Subcutaneous preadipocyte (primary cell): ENCODE results near the gene LTB4R2. TPM values are rescaled to one million over a fixed set of nuclear protein-coding genes. Genes with fewer than 3 reads are reported as not detected.

ENCODE experiments used
- small RNA-seq: library from RNA; depleted of rRNA; stranded (forward); fragments of <200 nt; gene quantifications from one replicate; pipeline ENCODE3, GENCODE V24; 2012
- total RNA-seq: library from RNA; depleted of rRNA; stranded (reverse); fragments of >200 nt; gene quantifications from 2 replicates; pipeline ENCODE4 v1.2.3, GENCODE V29; 2012

LTB4R2 gene, protein sequence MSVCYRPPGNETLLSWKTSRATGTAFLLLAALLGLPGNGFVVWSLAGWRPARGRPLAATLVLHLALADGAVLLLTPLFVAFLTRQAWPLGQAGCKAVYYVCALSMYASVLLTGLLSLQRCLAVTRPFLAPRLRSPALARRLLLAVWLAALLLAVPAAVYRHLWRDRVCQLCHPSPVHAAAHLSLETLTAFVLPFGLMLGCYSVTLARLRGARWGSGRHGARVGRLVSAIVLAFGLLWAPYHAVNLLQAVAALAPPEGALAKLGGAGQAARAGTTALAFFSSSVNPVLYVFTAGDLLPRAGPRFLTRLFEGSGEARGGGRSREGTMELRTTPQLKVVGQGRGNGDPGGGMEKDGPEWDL
- total RNA-seq, result 5.3 and 5.5 TPM in 2 replicates

GRCh38 chr14:24309538-24310264 is at the start of gene LTB4R2:
Gene LTB4R2 (plus strand): TSS chr14:24310140. CDS start chr14:24310665, 525 bp downstream.

GRCh38 chr14:24262821-24263733 is 46.9 kb upstream of the LTB4R2 start, which contains the start of gene TGM1:
Gene TGM1 (minus strand): TSS chr14:24263177. CDS start chr14:24262352, 825 bp downstream.

DNA sequence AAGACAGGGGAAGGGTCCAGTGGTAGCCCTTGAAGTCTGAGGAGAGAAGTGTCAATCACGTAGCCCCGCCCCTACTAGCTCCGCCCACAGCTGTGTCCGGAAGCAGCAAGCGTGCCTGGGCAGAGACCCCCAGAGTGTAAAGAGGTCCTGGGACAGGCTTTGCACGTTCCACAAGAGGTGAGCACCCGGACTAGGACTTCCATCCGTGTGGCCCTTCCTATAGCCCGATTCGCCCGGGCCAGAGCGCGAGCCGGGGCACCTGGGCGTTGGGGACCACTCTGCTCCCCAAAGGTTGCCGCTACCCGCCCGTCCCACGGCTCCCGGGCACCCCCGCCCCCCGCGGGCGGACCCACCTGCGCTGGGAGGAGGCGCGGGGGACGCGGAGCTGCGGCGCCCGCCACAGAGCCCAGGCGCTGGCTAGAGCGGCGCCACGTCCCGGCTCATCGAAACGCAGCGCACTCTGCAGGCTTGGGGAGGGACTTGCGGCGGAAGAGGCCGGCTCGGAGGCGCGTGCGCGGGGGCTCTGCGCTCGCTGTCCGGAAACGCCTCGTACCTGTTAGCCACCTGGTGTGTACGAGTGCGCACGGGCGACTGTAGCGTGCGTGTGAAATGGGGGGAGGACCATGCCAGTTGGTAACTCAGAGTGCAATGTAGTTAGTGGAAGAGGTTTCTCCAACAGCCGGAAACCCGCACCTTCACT is 38.7 kb upstream of the LTB4R2 start, which contains the start of gene RABGGTA:
TSS of gene RABGGTA (minus strand) at position 464 of the 700 bp plus-strand sequence. CDS start 482 bp downstream, outside the sequence.

DNA sequence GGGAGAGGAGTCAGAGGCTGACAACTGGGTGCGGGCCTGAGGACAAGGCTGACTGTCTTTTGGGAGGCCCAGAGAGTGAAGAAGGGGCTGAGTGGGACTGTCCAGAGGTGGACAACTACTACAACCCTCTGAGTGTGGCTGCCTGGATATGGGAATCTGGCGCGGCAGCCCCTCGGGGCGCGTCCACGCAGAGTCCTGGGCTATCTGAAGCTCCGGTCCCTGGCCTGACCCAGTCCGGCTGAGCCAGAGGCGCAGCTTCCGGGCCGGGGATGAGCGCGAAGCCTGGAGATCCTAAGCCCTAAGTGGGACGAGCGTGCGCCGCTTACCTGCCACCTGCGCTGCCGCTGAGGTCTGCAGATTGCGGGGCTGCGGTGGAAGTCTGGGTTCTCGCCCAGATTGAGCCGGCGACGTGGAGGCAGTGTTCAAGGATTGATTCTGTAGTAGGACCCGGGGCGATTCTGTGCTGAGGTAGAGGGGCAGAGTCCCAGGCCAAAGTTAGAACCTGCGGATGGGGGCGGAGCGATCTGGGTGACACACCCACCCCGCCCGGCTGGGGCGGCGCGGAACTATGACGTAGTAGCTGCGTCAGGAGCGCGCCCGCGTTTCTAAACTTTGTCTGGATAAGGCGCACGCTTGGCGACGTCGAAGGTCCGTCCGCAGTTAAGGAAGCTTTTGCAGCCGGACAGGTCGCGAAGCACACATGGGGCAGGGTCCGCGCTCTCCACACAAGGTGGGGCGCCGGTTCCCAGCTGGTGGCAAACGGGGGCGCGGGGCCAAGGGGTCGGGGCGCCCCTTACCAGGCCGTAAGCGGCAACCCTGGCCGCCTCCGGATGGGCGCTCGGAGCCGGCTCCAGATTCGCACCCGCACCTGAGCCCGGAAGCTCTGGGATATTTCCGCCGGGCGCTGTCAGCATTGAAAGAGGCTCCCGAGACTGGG is 10.4 kb upstream of the LTB4R2 start, which contains the start of the genes DHRS1 and NOP9:
TSS of gene DHRS1 (minus strand) at position 526 of the 937 bp plus-strand sequence. CDS start 674 bp downstream, outside the sequence.
TSS of gene NOP9 (plus strand) at position 596 of the 937 bp plus-strand sequence. CDS start at position 701, 105 bp downstream.

GRCh38 chr14:24307575-24308341 is 2.2 kb upstream of the LTB4R2 start, which contains the start of gene CIDEB:
Gene CIDEB (minus strand): TSS chr14:24307977. CDS start chr14:24307858, 119 bp downstream.

GRCh38 chr14:24310646-24311604 is 985 bp downstream of the LTB4R2 start, which contains the start of gene LTB4R:
Gene LTB4R (plus strand): TSS chr14:24311502. CDS start chr14:24315652, 4,150 bp downstream.

DNA sequence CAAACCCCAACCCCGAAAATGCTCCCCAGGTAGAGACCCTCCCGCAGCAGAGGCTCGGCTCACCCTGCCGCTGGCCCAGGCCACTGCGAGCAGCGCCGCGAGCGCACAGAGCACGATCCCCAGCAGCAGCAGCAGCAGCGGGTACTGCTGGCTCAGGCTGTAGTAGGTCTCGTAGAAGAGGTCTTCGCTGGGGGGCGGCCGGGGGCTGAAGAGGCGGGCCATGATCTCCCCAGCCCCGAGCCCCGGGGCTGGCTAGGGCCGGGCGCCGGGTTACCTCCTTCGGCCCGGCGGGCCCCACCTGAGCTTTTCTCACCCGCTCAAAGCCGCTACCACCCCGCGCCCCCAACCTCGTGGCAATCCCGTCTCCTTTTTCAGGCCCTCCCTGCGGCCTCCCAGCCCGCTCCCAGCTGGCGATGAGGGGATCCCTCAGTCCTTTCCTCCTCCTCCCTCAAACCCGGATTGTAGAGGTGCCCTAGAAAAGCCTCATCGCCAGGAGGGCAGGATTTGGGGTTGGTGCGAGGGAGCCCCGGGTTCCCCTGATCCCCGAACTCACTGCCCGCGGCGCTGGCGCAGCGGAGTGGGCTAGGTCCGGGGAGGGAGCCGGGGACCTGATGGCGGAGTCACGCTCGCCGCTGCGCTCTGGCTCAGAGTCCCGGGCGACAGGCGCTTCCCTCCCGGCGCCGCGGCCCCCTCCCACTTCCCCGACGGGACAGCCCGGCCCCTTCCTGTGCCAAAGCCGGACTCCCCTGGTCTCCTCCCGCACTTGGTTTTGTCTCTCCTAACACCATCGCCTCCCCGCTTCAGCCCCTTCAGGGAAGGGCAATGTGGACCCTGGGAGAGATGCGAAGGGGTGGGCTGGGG is 24.7 kb downstream of the LTB4R2 start, which contains the start of gene ADCY4:
TSS of gene ADCY4 (minus strand) at position 641 of the 861 bp plus-strand sequence. CDS start at position 222, 419 bp downstream.

GRCh38 chr14:24339284-24340151 is 29.6 kb downstream of the LTB4R2 start, which contains the start of gene RIPK3:
Gene RIPK3 (minus strand): TSS chr14:24339991. CDS start chr14:24339826, 165 bp downstream.

Small RNA genes within 50 kb of the gene (small RNA-seq; reads per million reads assigned to genes)
- gene RF00026, result not detected

Other genes starting within 250 kb of the LTB4R2 start
- not detected in 2 replicates for gene CPNE6, start 238.6 kb upstream of the LTB4R2 start, total RNA-seq
- 10.3 and 13.9 TPM in 2 replicates for gene PCK2, start 215.8 kb upstream of the LTB4R2 start, total RNA-seq
- 44.5 and 46.1 TPM in 2 replicates for gene DCAF11, start 195.4 kb upstream of the LTB4R2 start, total RNA-seq
- gene NRL, start 195.2 kb upstream of the LTB4R2 start, total RNA-seq, result 0.78 and 1.1 TPM in 2 replicates
- 0.37 TPM in 1 of 2 replicates, not detected in the other for gene FITM1, start 179.5 kb upstream of the LTB4R2 start, total RNA-seq
- 62.9 and 93.7 TPM in 2 replicates for gene PSME1, start 173.9 kb upstream of the LTB4R2 start, total RNA-seq
- gene EMC9, start 168.5 kb upstream of the LTB4R2 start, total RNA-seq, result 12.1 and 13.3 TPM in 2 replicates
- gene PSME2, start 163.5 kb upstream of the LTB4R2 start, total RNA-seq, result 72.1 and 87.5 TPM in 2 replicates
- 40.8 and 43.8 TPM in 2 replicates for gene RNF31, start 162.6 kb upstream of the LTB4R2 start, total RNA-seq
- 38.3 and 59.5 TPM in 2 replicates for gene IRF9, start 148.9 kb upstream of the LTB4R2 start, total RNA-seq
- gene REC8, start 138.1 kb upstream of the LTB4R2 start, total RNA-seq, result 1.8 TPM in 2 replicates
- gene IPO4, start 121.3 kb upstream of the LTB4R2 start, total RNA-seq, result 74.6 and 97.4 TPM in 2 replicates
- 53.2 and 56.2 TPM in 2 replicates for gene TM9SF1, start 114.7 kb upstream of the LTB4R2 start, total RNA-seq
- under 0.01 and 0.20 TPM in 2 replicates for gene TSSK4, start 104.4 kb upstream of the LTB4R2 start, total RNA-seq
- gene CHMP4A, start 96.7 kb upstream of the LTB4R2 start, total RNA-seq, result 10.0 and 10.3 TPM in 2 replicates
- 10.8 and 14.7 TPM in 2 replicates for gene MDP1, start 94.1 kb upstream of the LTB4R2 start, total RNA-seq
- 84.3 and 102 TPM in 2 replicates for gene NEDD8, start 77.8 kb upstream of the LTB4R2 start, total RNA-seq
- 54.2 and 64.3 TPM in 2 replicates for gene GMPR2, start 77.2 kb upstream of the LTB4R2 start, total RNA-seq
- 37.7 and 46.3 TPM in 2 replicates for gene TINF2, start 67.5 kb upstream of the LTB4R2 start, total RNA-seq
- gene TGM1, start 47.0 kb upstream of the LTB4R2 start, total RNA-seq, result 0.78 and 1.1 TPM in 2 replicates
- gene RABGGTA, start 38.5 kb upstream of the LTB4R2 start, total RNA-seq, result 22.4 and 30.1 TPM in 2 replicates
- gene DHRS1, start 10.4 kb upstream of the LTB4R2 start, total RNA-seq, result 10.0 and 16.2 TPM in 2 replicates
- gene NOP9, start 10.3 kb upstream of the LTB4R2 start, total RNA-seq, result 19.1 and 27.2 TPM in 2 replicates
- 1.2 and 2.2 TPM in 2 replicates for gene CIDEB, start 2.2 kb upstream of the LTB4R2 start, total RNA-seq
- gene LTB4R, start 1.4 kb downstream of the LTB4R2 start, total RNA-seq, result 1.4 and 2.2 TPM in 2 replicates
- 3.7 and 11.5 TPM in 2 replicates for gene ADCY4, start 24.9 kb downstream of the LTB4R2 start, total RNA-seq
- 3.7 TPM in 2 replicates for gene RIPK3, start 29.9 kb downstream of the LTB4R2 start, total RNA-seq
- gene NFATC4, start 58.0 kb downstream of the LTB4R2 start, total RNA-seq, result 53.3 and 54.0 TPM in 2 replicates
- gene NYNRIN, start 88.9 kb downstream of the LTB4R2 start, total RNA-seq, result 3.9 and 4.8 TPM in 2 replicates
- gene CBLN3, start 119.5 kb downstream of the LTB4R2 start, total RNA-seq, result 1.4 and 4.4 TPM in 2 replicates
- gene KHNYN, start 119.8 kb downstream of the LTB4R2 start, total RNA-seq, result 36.4 and 44.2 TPM in 2 replicates
- 9.6 and 12.9 TPM in 2 replicates for gene SDR39U1, start 132.6 kb downstream of the LTB4R2 start, total RNA-seq
- gene CMA1, start 198.1 kb downstream of the LTB4R2 start, total RNA-seq, result not detected in 2 replicates